Chondrocyte (in vitro differentiated cells): Measurements from ENCODE around the gene IFT122. TPM values are rescaled to one million over a fixed set of nuclear protein-coding genes. Genes with fewer than 3 reads are reported as not detected.
"Not testable (repeated sequence)": the region's sequence is repeated elsewhere in the genome, so short reads cannot be mapped to it uniquely, and the experiment has no call there.

Experiments used
- DNase-seq: peaks from one replicate; pipeline ENCODE4 v3.0.0; 2021; ENCODE audit warnings: mixed read lengths, low spot score
- H3K27ac Mint-ChIP-seq: one replicate; pipeline ENCODE4 v1.8.0; 2021; ENCODE audit warnings: mild to moderate bottlenecking, moderate library complexity, mixed read lengths; ENCODE audit not compliant: unreplicated experiment
- H3K27me3 Mint-ChIP-seq: 2 replicates; pipeline ENCODE4 v1.8.0; 2021; ENCODE audit warnings: low read depth, mixed read lengths
- H3K36me3 Mint-ChIP-seq: 2 replicates; pipeline ENCODE4 v1.8.0; 2021; ENCODE audit warnings: low read depth, mixed read lengths
- H3K4me1 Mint-ChIP-seq: 2 replicates; pipeline ENCODE4 v1.8.0; 2021; ENCODE audit warnings: low read depth, mild to moderate bottlenecking, mixed read lengths
- H3K4me3 Mint-ChIP-seq: one replicate; pipeline ENCODE4 v1.8.0; 2021; ENCODE audit warnings: mild to moderate bottlenecking, moderate library complexity, mixed read lengths; ENCODE audit not compliant: unreplicated experiment
- H3K9me3 Mint-ChIP-seq: 2 replicates; pipeline ENCODE4 v1.8.0; 2021; ENCODE audit warnings: low read depth, mixed read lengths
- CTCF ChIP-seq: fragments of 200-600 bp; sonication (generic); IDR thresholded peaks from 2 replicates; pipeline ENCODE4 v1.5.0; 2021; ENCODE audit warnings: antibody characterized with exemption, mild to moderate bottlenecking, moderate library complexity
- total RNA-seq: library from RNA; stranded (reverse); gene quantifications from 3 replicates; pipeline ENCODE4 v1.2.1, GENCODE V29; 2021

The IFT122 gene
- total RNA-seq, 1 donor from 2014 or later = 16.2 TPM

GRCh38 chr3:129543999-129544398 lies 104.0 kb downstream of the IFT122 start:
- Mint-ChIP-seq H3K4me1 (peaks cover 7% of the 10 kb centered on the region), H3K36me3 (no peaks in the 10 kb centered on the region), H3K9me3 (no peaks in the 10 kb centered on the region), H3K27me3 (no peaks in the 10 kb centered on the region), H3K4me3 (no peak overlapping the region), H3K27ac (no peak overlapping the region)
- no peak for TF ChIP-seq CTCF
- DNase-seq = peak; percentile 62

- not testable (repeated sequence) for H3K27ac Mint-ChIP-seq, H3K4me3 Mint-ChIP-seq, H3K27me3 Mint-ChIP-seq, H3K36me3 Mint-ChIP-seq, H3K9me3 Mint-ChIP-seq, H3K4me1 Mint-ChIP-seq, DNase-seq
These were observed 105.9 kb downstream of the IFT122 start for GRCh38 chr3:129545951-129546350.

- Mint-ChIP-seq H3K4me3 (no peak overlapping the region), H3K4me1 (peaks cover 12% of the 10 kb centered on the region), H3K9me3 (no peaks in the 10 kb centered on the region), H3K27ac (no peak overlapping the region), H3K27me3 (no peaks in the 10 kb centered on the region), H3K36me3 (no peaks in the 10 kb centered on the region)
- DNase-seq = no peak
- no peak for TF ChIP-seq CTCF
These were observed 107.2 kb downstream of the IFT122 start for GRCh38 chr3:129547241-129547640.

GRCh38 chr3:129548104-129548965 lies 108.3 kb downstream of the IFT122 start:
- Mint-ChIP-seq H3K4me1 (peaks cover 23% of the 10 kb centered on the region), H3K4me3 (no peak overlapping the region), H3K27me3 (no peaks in the 10 kb centered on the region), H3K9me3 (no peaks in the 10 kb centered on the region), H3K36me3 (peaks cover 3% of the 10 kb centered on the region), H3K27ac (no peak overlapping the region)
- DNase-seq = no peak
- TF ChIP-seq CTCF = no peak

GRCh38 chr3:129549006-129549800 lies 109.2 kb downstream of the IFT122 start:
- no peak overlapping the region for H3K4me3 Mint-ChIP-seq
- no peak for DNase-seq
- peaks cover 3% of the 10 kb centered on the region for H3K36me3 Mint-ChIP-seq
- H3K4me1 Mint-ChIP-seq = peaks cover 31% of the 10 kb centered on the region
- H3K27ac Mint-ChIP-seq = peak overlapping the region; percentile 69
- no peaks in the 10 kb centered on the region for H3K9me3 Mint-ChIP-seq
- no peak for TF ChIP-seq CTCF
- no peaks in the 10 kb centered on the region for H3K27me3 Mint-ChIP-seq
